ENCODE measurements around the gene MRAS. TPM values are rescaled to one million over a fixed set of nuclear protein-coding genes. Genes with fewer than 3 reads are reported as not detected.

The MRAS gene
- polyA plus RNA-seq, 1 donor, result 6.3 TPM

- Histone ChIP-seq H3K4me3 (ENCODE audit: low read length) (no peak overlapping the region), H3K4me1 (ENCODE audit: control insufficient read depth, insufficient read depth, low read length) (no peaks in the 10 kb centered on the region), H3K36me3 (ENCODE audit: control insufficient read depth, insufficient read depth, low read length) (no peaks in the 10 kb centered on the region), H3K27ac (ENCODE audit: low read length) (no peak overlapping the region), H3K27me3 (ENCODE audit: control insufficient read depth, insufficient read depth, low read length) (no peaks in the 10 kb centered on the region), H3K9me3 (ENCODE audit: control insufficient read depth, low read depth, low read length) (no peaks in the 10 kb centered on the region)
- 60% methylated on average over 1 of the region's 7 CpGs for WGBS (ENCODE audit: insufficient coverage, low lambda C conversion rate)
- DNase-seq, result no peak
Observed at GRCh38 chr3:138367326-138367850, 19.0 kb downstream of the MRAS start.

DNA sequence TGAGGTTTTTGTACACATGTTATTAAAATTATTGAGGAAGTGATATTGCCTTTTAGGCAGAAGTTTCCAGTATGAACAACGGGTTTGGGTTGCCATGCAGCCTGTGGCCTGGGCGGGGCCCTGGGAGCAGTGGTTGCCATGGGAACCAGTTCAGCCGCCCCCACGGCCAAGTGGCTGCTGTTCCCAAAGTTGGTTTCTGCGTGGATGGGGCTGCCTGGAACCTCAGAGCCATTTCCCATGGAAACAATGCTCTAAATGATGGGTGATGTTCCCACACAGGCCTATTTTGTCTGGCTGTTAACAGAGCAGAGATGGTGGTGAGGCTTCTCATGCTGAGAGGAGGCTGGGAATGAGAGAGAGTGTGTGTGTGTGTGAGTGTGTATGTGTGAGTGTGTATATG, 19.5 kb downstream of the MRAS start:
- no CpG with 5 or more reads among the region's 5 CpGs for WGBS (ENCODE audit: insufficient coverage, low lambda C conversion rate)
- Histone ChIP-seq H3K4me1 (ENCODE audit: control insufficient read depth, insufficient read depth, low read length) (no peaks in the 10 kb centered on the region), H3K27me3 (ENCODE audit: control insufficient read depth, insufficient read depth, low read length) (no peaks in the 10 kb centered on the region), H3K36me3 (ENCODE audit: control insufficient read depth, insufficient read depth, low read length) (no peaks in the 10 kb centered on the region), H3K27ac (ENCODE audit: low read length) (no peak overlapping the region), H3K9me3 (ENCODE audit: control insufficient read depth, low read depth, low read length) (no peaks in the 10 kb centered on the region), H3K4me3 (ENCODE audit: low read length) (no peak overlapping the region)
- no peak for DNase-seq

DNA sequence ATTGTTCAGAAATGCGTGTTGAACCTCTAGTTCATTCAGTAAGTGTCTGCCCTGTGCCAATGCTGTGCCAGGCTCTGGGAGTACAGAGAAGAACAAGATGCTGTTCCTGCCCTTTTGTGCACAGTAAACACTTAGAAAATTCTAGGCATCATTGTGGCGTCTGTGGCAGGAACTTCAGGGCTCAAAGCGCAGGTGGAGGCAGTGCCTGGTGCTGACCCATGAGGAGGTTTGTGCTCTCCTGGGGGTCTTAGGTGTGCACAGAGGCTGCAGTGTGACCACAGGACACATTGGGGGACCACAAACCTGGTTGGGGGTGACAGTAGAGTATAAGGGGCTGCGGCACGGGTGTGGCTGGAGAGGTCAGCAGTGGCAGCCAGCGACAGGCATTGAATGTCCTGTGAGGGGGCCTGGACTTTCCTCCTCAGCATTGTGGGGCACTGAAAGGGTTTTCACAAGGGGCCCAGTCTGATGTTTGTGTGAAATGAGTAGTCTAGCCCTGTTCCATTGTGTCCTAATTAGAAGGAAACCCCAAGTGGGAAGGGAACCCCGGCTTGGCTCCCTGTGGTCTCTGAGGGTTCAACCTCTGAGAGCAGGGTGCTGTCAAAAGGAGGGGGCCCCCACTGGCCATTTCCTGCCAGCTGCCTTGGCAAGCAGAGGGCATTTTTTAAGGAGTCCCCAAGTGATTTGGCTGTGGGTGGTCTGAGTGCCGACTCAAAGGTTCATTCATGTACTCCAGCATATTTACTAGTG, 20.9 kb downstream of the MRAS start:
- no peak for DNase-seq
- Histone ChIP-seq H3K36me3 (ENCODE audit: control insufficient read depth, insufficient read depth, low read length) (no peaks in the 10 kb centered on the region), H3K27me3 (ENCODE audit: control insufficient read depth, insufficient read depth, low read length) (no peaks in the 10 kb centered on the region), H3K4me3 (ENCODE audit: low read length) (no peak overlapping the region), H3K4me1 (ENCODE audit: control insufficient read depth, insufficient read depth, low read length) (no peaks in the 10 kb centered on the region), H3K27ac (ENCODE audit: low read length) (no peak overlapping the region), H3K9me3 (ENCODE audit: control insufficient read depth, low read depth, low read length) (no peaks in the 10 kb centered on the region)
- WGBS (ENCODE audit: insufficient coverage, low lambda C conversion rate), result no CpG with 5 or more reads among the region's 8 CpGs

DNA sequence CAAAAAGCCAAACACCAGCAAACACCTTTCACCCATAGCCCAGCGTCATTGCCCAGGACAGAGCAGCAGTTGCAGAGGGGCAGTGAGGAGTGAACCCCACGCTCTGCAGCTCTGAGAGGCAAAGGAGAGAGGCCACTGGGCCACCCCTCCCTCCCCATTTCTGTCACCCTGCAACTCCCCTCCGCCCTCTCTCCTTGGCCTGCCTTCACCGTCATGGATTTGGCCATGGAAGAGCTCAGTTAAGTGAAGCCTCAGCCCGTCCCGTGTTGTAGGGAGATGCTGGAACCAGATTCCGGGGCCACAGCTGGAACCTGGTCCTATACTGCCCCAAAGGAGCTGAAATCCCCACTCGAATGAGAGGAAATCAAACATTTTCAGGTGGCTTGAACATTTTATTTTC, 21.9 kb downstream of the MRAS start:
- Histone ChIP-seq H3K4me1 (ENCODE audit: control insufficient read depth, insufficient read depth, low read length) (no peaks in the 10 kb centered on the region), H3K36me3 (ENCODE audit: control insufficient read depth, insufficient read depth, low read length) (no peaks in the 10 kb centered on the region), H3K4me3 (ENCODE audit: low read length) (no peak overlapping the region), H3K27me3 (ENCODE audit: control insufficient read depth, insufficient read depth, low read length) (no peaks in the 10 kb centered on the region), H3K9me3 (ENCODE audit: control insufficient read depth, low read depth, low read length) (no peaks in the 10 kb centered on the region), H3K27ac (ENCODE audit: low read length) (no peak overlapping the region)
- no CpG with 5 or more reads among the region's 8 CpGs for WGBS (ENCODE audit: insufficient coverage, low lambda C conversion rate)
- no peak for DNase-seq

- no peaks in the 10 kb centered on the region for H3K4me1 ChIP-seq (ENCODE audit: control insufficient read depth, insufficient read depth, low read length)
- H3K27ac ChIP-seq (ENCODE audit: low read length), result no peak overlapping the region
- no peaks in the 10 kb centered on the region for H3K27me3 ChIP-seq (ENCODE audit: control insufficient read depth, insufficient read depth, low read length)
- no peak for DNase-seq
- 88% methylated on average over 4 of the region's 9 CpGs for WGBS (ENCODE audit: insufficient coverage, low lambda C conversion rate)
- H3K9me3 ChIP-seq (ENCODE audit: control insufficient read depth, low read depth, low read length), result no peaks in the 10 kb centered on the region
- H3K36me3 ChIP-seq (ENCODE audit: control insufficient read depth, insufficient read depth, low read length), result no peaks in the 10 kb centered on the region
- H3K4me3 ChIP-seq (ENCODE audit: low read length), result no peak overlapping the region
Observed at GRCh38 chr3:138371070-138371965, 22.9 kb downstream of the MRAS start.

DNA sequence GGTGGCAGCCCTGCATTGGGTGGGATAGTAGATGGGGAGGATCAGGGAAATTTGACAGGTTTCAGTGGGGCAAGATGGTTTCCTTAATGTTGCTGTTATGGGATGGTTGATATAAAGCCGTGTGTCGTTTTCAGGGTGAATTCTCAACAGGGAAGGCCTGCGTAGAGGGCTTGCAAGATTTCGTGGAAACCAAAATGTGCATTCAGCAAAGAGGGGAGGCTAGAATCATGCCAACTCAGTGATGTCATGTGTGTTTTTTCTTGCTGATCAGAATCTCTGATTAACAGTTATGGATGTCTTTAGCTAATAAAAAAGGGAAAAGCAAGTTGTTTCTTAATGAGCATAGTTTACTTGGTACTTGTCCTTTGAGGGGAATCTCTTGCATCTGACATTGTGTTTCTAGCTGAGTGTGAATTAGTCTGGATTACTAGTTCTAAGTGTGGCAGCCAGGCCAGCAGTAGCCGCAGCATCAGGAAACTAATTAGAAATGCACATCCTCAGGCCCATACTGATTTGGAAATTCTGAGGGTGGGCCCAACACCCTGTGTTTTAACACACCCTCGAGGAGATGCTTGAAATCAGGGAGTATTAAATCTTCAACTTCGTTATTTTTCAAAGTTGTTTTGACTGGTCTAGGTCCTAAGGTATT, 24.8 kb downstream of the MRAS start:
- WGBS (ENCODE audit: insufficient coverage, low lambda C conversion rate), result no CpG with 5 or more reads among the region's 7 CpGs
- H3K4me3 ChIP-seq (ENCODE audit: low read length), result no peak overlapping the region
- no peaks in the 10 kb centered on the region for H3K27me3 ChIP-seq (ENCODE audit: control insufficient read depth, insufficient read depth, low read length)
- no peaks in the 10 kb centered on the region for H3K4me1 ChIP-seq (ENCODE audit: control insufficient read depth, insufficient read depth, low read length)
- H3K36me3 ChIP-seq (ENCODE audit: control insufficient read depth, insufficient read depth, low read length), result no peaks in the 10 kb centered on the region
- DNase-seq, result no peak
- no peaks in the 10 kb centered on the region for H3K9me3 ChIP-seq (ENCODE audit: control insufficient read depth, low read depth, low read length)
- H3K27ac ChIP-seq (ENCODE audit: low read length), result no peak overlapping the region

GRCh38 chr3:138373736-138374094, 25.3 kb downstream of the MRAS start:
- Histone ChIP-seq H3K4me3 (ENCODE audit: low read length) (no peak overlapping the region), H3K9me3 (ENCODE audit: control insufficient read depth, low read depth, low read length) (no peaks in the 10 kb centered on the region), H3K27me3 (ENCODE audit: control insufficient read depth, insufficient read depth, low read length) (no peaks in the 10 kb centered on the region), H3K36me3 (ENCODE audit: control insufficient read depth, insufficient read depth, low read length) (no peaks in the 10 kb centered on the region), H3K4me1 (ENCODE audit: control insufficient read depth, insufficient read depth, low read length) (no peaks in the 10 kb centered on the region), H3K27ac (ENCODE audit: low read length) (no peak overlapping the region)
- DNase-seq, result no peak
- no CpG with 5 or more reads among the region's 5 CpGs for WGBS (ENCODE audit: insufficient coverage, low lambda C conversion rate)

- Histone ChIP-seq H3K4me3 (ENCODE audit: low read length) (no peak overlapping the region), H3K4me1 (ENCODE audit: control insufficient read depth, insufficient read depth, low read length) (no peaks in the 10 kb centered on the region), H3K36me3 (ENCODE audit: control insufficient read depth, insufficient read depth, low read length) (no peaks in the 10 kb centered on the region), H3K27me3 (ENCODE audit: control insufficient read depth, insufficient read depth, low read length) (no peaks in the 10 kb centered on the region), H3K9me3 (ENCODE audit: control insufficient read depth, low read depth, low read length) (no peaks in the 10 kb centered on the region), H3K27ac (ENCODE audit: low read length) (no peak overlapping the region)
- no peak for DNase-seq
- no CpG with 5 or more reads among the region's 2 CpGs for WGBS (ENCODE audit: insufficient coverage, low lambda C conversion rate)
Observed at GRCh38 chr3:138374573-138375134, 26.3 kb downstream of the MRAS start.

DNA sequence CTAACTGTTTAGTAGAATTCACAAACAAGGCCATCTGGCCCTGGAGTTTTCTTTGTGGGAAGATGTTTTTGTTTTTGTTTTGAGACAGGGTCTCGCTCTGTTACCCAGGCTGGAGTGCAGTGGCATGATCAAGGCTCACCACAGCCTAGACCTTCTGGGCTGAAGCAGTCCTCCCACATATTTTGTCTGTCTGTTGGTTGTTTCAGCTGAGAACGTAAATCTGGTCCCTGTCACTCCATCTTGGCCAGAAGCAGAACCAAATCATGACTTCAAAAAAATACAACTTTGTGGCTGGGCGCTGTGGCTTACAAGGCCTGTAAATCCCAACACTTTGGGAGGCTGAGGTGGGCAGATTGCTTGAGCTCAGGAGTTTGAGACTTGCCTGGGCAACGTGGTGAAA, 27.1 kb downstream of the MRAS start:
- no peak overlapping the region for H3K4me3 ChIP-seq (ENCODE audit: low read length)
- H3K4me1 ChIP-seq (ENCODE audit: control insufficient read depth, insufficient read depth, low read length), result no peaks in the 10 kb centered on the region
- no peaks in the 10 kb centered on the region for H3K27me3 ChIP-seq (ENCODE audit: control insufficient read depth, insufficient read depth, low read length)
- DNase-seq, result no peak
- no peaks in the 10 kb centered on the region for H3K9me3 ChIP-seq (ENCODE audit: control insufficient read depth, low read depth, low read length)
- no peak overlapping the region for H3K27ac ChIP-seq (ENCODE audit: low read length)
- no peaks in the 10 kb centered on the region for H3K36me3 ChIP-seq (ENCODE audit: control insufficient read depth, insufficient read depth, low read length)
- 60% methylated on average over 1 of the region's 4 CpGs for WGBS (ENCODE audit: insufficient coverage, low lambda C conversion rate)

DNA sequence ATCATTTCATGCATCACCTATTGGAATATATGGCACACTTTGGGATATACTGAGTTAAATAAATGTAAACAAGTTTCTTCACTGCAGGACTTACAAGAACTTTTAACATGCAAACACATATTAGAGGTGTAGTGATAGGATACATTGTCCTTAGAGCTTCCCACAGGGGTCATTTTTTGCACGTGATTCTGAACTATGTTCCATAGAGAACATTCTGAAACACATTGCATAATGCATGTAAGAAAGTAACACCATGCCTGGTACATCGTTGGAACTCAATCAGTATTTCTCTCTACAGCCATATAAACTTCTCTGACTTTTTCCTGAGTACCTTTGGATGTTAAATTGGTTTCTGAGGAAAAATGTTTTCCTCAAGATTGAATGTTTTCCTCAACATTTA, 28.3 kb downstream of the MRAS start:
- Histone ChIP-seq H3K9me3 (ENCODE audit: control insufficient read depth, low read depth, low read length) (no peaks in the 10 kb centered on the region), H3K27ac (ENCODE audit: low read length) (no peak overlapping the region)
- no CpG with 5 or more reads among the region's 2 CpGs for WGBS (ENCODE audit: insufficient coverage, low lambda C conversion rate)

More for the DNA sequence above, 28.3 kb downstream of the MRAS start:
- H3K27me3 ChIP-seq (ENCODE audit: control insufficient read depth, insufficient read depth, low read length), result no peaks in the 10 kb centered on the region
- no peaks in the 10 kb centered on the region for H3K4me1 ChIP-seq (ENCODE audit: control insufficient read depth, insufficient read depth, low read length)
- no peak overlapping the region for H3K4me3 ChIP-seq (ENCODE audit: low read length)
- no peak for DNase-seq
- H3K36me3 ChIP-seq (ENCODE audit: control insufficient read depth, insufficient read depth, low read length), result no peaks in the 10 kb centered on the region

Data from large intestine (tissue), 3 donors.